Panc1 (cell line): ENCODE results near the gene CROCC2. TPM values are rescaled to one million over a fixed set of nuclear protein-coding genes. Genes with fewer than 3 reads are reported as not detected.

Source experiments
- ATAC-seq: fragments of 200-7000 bp; cut with Tn5 transposase; 2 replicates; pipeline ENCODE4 v1.9.1; 2020; ENCODE audit warnings: mild to moderate bottlenecking, moderate library complexity
- BruUV-seq: library from RNA; stranded (reverse); fragments of 400-500 nt; replicated peaks from 2 replicates; lab custom pipeline; 2021; lab: Mats Ljungman, UMichigan
- CTCF ChIA-PET: fragments of 300-600 bp; sonication (Branson Sonifier 250); formaldehyde crosslinking; loops from one replicate; lab custom pipeline; 2022; ENCODE audit warnings: antibody characterized with exemption; lab: Charles Lee
- POLR2A ChIA-PET: fragments of 300-600 bp; sonication (Branson Sonifier 250); formaldehyde crosslinking; loops from one replicate; lab custom pipeline; 2022; ENCODE audit warnings: antibody characterized with exemption; lab: Charles Lee
- DNase-seq: peaks from one replicate; pipeline ENCODE4 v3.0.0-alpha.2; 2010; ENCODE audit warnings: low read depth, low spot score
- H3K27ac ChIP-seq: 2 replicates; pipeline ENCODE4 v1.5.1; 2011; ENCODE audit warnings: mild to moderate bottlenecking, low read length, inconsistent platforms
- H3K27me3 ChIP-seq: fragments of 200-500 bp; sonication (Bioruptor generic); 2 replicates; pipeline ENCODE4 v1.6.0; 2014; ENCODE audit warnings: low read length, inconsistent platforms; ENCODE audit not compliant: control insufficient read depth, insufficient read depth
- H3K36me3 ChIP-seq: fragments of 200-500 bp; sonication (Bioruptor generic); 2 replicates; pipeline ENCODE4 v1.5.1; 2014; ENCODE audit warnings: inconsistent platforms, mild to moderate bottlenecking, low read length, moderate library complexity; ENCODE audit not compliant: control insufficient read depth, insufficient read depth
- H3K4me1 ChIP-seq: 2 replicates; pipeline ENCODE4 v1.5.1; 2011; ENCODE audit warnings: inconsistent platforms, mild to moderate bottlenecking, low read length, moderate library complexity; ENCODE audit not compliant: control insufficient read depth, insufficient read depth
- H3K4me3 ChIP-seq, 2 experiments: 2 replicates each; pipeline ENCODE4 v1.5.1; 2011 to 2012; ENCODE audit warnings: low read depth in 2 of 2, low read length in 2 of 2, mild to moderate bottlenecking in 2 of 2, inconsistent platforms in 1 of 2, moderate library complexity in 1 of 2
- H3K9me3 ChIP-seq: fragments of 200-500 bp; sonication (Bioruptor generic); 2 replicates; pipeline ENCODE4 v1.5.1; 2014; ENCODE audit warnings: low read depth, mild to moderate bottlenecking, inconsistent platforms, low read length, moderate library complexity; ENCODE audit not compliant: control insufficient read depth, insufficient read depth
- CTCF ChIP-seq: fragments of 450-650 bp; IDR thresholded peaks from 2 replicates; pipeline ENCODE4 v1.5.1; 2017; ENCODE audit warnings: mild to moderate bottlenecking
- POLR2AphosphoS5 ChIP-seq: IDR thresholded peaks from 2 replicates; pipeline ENCODE4 v1.6.1; 2012; ENCODE audit warnings: mild to moderate bottlenecking, low read depth, low read length, moderate library complexity
- SIN3A ChIP-seq: IDR thresholded peaks from 2 replicates; pipeline ENCODE4 v1.6.1; 2012; ENCODE audit warnings: low read depth, mild to moderate bottlenecking, low read length, moderate library complexity, borderline replicate concordance; ENCODE audit not compliant: insufficient read depth
- TCF7L2 ChIP-seq: IDR thresholded peaks from 2 replicates; pipeline ENCODE4 v1.6.1; 2011; ENCODE audit warnings: mild to moderate bottlenecking, low read depth, low read length, inconsistent platforms
- in situ Hi-C: cut with HindIII; loops from 2 replicates; pipeline ENCODE4 v1.10.0; 2016; ENCODE audit warnings: low sequenced_read_pairs, low pct_unique_long_range_greater_than_20kb
- intact Hi-C: fragments of 100-400 bp; cut with micrococcal nuclease; formaldehyde crosslinking; loops from one replicate; pipeline ENCODE4 v1.10.0; 2022; ENCODE audit not compliant: unreplicated experiment
- total RNA-seq: library from RNA; stranded (reverse); gene quantifications from one replicate; pipeline ENCODE4 v1.2.1, GENCODE V29; 2021; ENCODE audit not compliant: unreplicated experiment
- TF ChIP-seq, protein P1 (sequence below), 2 experiments: IDR thresholded peaks; 2 replicates each; pipeline ENCODE4 v1.6.1; 2011 to 2012; ENCODE audit warnings: low read depth in 2 of 2, control low read depth in 1 of 2, low read length in 1 of 2, mild to moderate bottlenecking in 1 of 2, moderate library complexity in 1 of 2; ENCODE audit not compliant: insufficient read depth in 1 of 2

CROCC2 gene
- total RNA-seq, 1 experiment from 2014 or later: 0.23 TPM

- Histone ChIP-seq H3K36me3 (no peaks in the 10 kb centered on the region), H3K4me3 (no peak overlapping the region), H3K27me3 (no peaks in the 10 kb centered on the region), H3K9me3 (no peaks in the 10 kb centered on the region), H3K27ac (no peak overlapping the region), H3K4me1 (no peaks in the 10 kb centered on the region; the same call in 1 of the 2 replicates)
- in situ Hi-C loops: no loop called here
- ChIA-PET POLR2A (no interaction called here), CTCF (no interaction called here)
- DNase-seq (no peak), ATAC-seq (no peak)
- no TSS peak for BruUV-seq
- TF ChIP-seq SIN3A: no peak
- TF ChIP-seq, protein P1, sequence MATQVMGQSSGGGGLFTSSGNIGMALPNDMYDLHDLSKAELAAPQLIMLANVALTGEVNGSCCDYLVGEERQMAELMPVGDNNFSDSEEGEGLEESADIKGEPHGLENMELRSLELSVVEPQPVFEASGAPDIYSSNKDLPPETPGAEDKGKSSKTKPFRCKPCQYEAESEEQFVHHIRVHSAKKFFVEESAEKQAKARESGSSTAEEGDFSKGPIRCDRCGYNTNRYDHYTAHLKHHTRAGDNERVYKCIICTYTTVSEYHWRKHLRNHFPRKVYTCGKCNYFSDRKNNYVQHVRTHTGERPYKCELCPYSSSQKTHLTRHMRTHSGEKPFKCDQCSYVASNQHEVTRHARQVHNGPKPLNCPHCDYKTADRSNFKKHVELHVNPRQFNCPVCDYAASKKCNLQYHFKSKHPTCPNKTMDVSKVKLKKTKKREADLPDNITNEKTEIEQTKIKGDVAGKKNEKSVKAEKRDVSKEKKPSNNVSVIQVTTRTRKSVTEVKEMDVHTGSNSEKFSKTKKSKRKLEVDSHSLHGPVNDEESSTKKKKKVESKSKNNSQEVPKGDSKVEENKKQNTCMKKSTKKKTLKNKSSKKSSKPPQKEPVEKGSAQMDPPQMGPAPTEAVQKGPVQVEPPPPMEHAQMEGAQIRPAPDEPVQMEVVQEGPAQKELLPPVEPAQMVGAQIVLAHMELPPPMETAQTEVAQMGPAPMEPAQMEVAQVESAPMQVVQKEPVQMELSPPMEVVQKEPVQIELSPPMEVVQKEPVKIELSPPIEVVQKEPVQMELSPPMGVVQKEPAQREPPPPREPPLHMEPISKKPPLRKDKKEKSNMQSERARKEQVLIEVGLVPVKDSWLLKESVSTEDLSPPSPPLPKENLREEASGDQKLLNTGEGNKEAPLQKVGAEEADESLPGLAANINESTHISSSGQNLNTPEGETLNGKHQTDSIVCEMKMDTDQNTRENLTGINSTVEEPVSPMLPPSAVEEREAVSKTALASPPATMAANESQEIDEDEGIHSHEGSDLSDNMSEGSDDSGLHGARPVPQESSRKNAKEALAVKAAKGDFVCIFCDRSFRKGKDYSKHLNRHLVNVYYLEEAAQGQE (IDR thresholded peaks at IDR 0.05; ENCODE audit: insufficient read depth in 1 of 2, low read depth in 2 of 2, low read length in 1 of 2): no peak
- intact Hi-C loops: no loop called here
These were observed 127.3 kb downstream of the CROCC2 start for GRCh38 chr2:241033336-241033987.

GRCh38 chr2:241033994-241034393, 127.9 kb downstream of the CROCC2 start:
- Histone ChIP-seq H3K4me3 (no peak overlapping the region), H3K36me3 (no peaks in the 10 kb centered on the region), H3K27ac (no peak overlapping the region), H3K4me1 (no peaks in the 10 kb centered on the region; the same call in 1 of the 2 replicates), H3K9me3 (no peaks in the 10 kb centered on the region), H3K27me3 (no peaks in the 10 kb centered on the region)
- no peak for DNase-seq
- ATAC-seq: no peak
- no TSS peak for BruUV-seq
- POLR2A ChIA-PET: no interaction called here
- intact Hi-C loops (no loop called here), in situ Hi-C loops (no loop called here)
- TF ChIP-seq CTCF (no peak), TCF7L2 (no peak), SIN3A (no peak), POLR2AphosphoS5 (no peak)
- TF ChIP-seq, protein P1 (IDR thresholded peaks at IDR 0.05; ENCODE audit: insufficient read depth in 1 of 2, low read depth in 2 of 2, low read length in 1 of 2): no peak
- CTCF ChIA-PET: interaction anchor here (0.5 kb wide), 1 partner anchor 98 kb away, joined by 3 read pairs; no protein-coding TSS in a partner anchor
